ENCODE measurements around the gene PHF24. TPM values are rescaled to one million over a fixed set of nuclear protein-coding genes. Genes with fewer than 3 reads are reported as not detected.
"Not testable (repeated sequence)": the region's sequence is repeated elsewhere in the genome, so short reads cannot be mapped to it uniquely, and the experiment has no call there.

The PHF24 gene
- total RNA-seq, 1 donor from 2014 or later: 0.48 TPM

GRCh38 chr9:34998266-34998665, 40.2 kb downstream of the PHF24 start:
- no peak for ATAC-seq

GRCh38 chr9:34999576-34999975, 41.5 kb downstream of the PHF24 start:
- ATAC-seq: no peak

DNA sequence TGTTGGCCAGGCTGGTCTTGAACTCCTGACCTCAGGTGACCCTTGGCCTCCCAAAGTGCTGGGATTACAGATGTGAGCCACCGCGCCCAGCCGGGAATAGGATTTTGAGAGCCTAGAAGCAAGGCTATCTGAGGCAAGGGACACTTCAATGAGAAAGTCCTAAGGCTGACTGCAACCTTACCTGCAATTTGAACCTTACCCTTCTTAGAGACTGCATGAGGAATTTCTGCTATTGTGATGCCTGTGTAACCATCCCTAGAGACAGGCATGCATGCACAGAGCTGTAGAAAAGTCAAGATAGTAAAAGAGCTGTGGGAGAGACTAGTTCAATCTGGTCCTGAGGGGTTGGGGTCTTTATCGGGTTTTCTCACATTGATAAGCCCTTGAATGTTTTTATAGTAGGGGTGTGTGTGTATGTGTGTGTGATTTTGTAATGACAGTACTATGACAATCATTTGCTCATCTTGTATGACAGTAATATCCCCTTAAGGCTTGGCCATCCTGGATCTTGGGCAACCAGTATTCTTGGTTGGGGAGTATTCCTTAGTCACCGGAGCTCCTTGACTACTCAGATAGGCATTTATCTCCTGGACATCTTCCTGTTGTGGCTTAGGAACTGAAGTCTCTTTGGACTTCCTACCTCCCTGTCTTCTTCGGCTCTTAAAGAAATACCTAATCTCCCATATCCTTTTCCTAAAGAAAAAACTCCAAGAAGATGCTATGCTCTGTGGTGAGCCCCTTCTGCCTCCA, 42.6 kb downstream of the PHF24 start:
- peak; percentile 86 for ATAC-seq

GRCh38 chr9:35001285-35001677, 43.2 kb downstream of the PHF24 start:
- peak; percentile 30 for ATAC-seq

DNA sequence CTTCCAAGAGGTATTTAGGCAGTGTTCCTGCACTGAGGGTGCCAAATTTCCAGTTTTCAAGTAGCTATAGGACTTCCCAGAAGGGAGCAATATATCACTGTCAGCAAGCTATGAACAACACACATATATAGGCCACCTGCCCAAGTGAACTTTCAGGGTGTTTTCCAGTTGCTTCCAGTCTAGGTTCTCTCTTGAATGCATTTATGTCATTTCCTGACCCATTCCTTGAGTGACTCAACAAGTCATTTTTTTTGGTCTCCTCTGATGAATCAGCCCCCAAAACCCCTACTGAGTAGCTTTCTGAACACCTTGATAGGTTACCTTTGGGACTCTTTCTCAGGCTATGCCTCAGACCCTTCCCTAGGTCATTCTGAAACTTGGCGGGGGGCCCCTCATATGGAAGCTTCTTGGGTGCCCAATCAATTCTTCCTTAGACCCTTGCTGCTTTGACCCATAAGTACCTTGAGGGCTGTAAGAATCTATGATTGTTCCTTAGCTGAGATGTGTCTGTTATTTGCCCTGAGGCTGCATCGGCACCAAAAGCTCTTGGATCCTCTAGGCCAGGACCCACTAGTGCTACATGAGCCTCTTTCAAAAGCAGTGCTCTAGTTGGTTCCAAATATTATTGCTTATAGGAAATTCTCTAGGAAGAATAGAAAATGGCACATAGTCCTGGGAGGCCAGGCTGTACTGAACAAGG, 43.9 kb downstream of the PHF24 start:
- ATAC-seq: peak; percentile 80

- no peak for ATAC-seq
Observed at GRCh38 chr9:35002623-35003022, 44.5 kb downstream of the PHF24 start.

GRCh38 chr9:35004299-35004698, 46.2 kb downstream of the PHF24 start:
- not testable (repeated sequence) for ATAC-seq

GRCh38 chr9:35010351-35010958, 52.4 kb downstream of the PHF24 start:
- no peak for ATAC-seq

GRCh38 chr9:35014517-35014916, 56.4 kb downstream of the PHF24 start:
- ATAC-seq: no peak

GRCh38 chr9:35023443-35023842, 65.4 kb downstream of the PHF24 start:
- not testable (repeated sequence) for ATAC-seq

DNA sequence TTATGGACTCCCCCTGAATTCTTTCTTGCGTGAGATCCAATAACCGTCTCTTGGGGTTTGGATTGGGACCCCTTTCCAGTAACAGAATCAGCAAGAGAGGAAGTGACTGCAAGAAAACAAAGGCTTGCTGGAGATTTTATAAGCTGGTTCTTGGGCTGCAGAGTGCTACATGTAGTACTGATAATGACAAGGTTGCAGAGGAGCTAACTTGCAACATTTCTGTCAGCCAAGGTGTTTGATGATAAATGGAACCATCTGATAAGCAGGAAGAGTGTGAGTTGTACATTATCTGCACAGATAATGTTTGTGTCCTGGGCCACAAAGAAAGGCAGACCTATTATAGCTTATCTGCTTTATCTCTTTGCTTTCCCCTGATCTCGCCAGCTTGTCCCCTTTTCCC, 68.6 kb downstream of the PHF24 start:
- ATAC-seq: no peak

- ATAC-seq: no peak
Observed at GRCh38 chr9:35027374-35027773, 69.3 kb downstream of the PHF24 start.

DNA sequence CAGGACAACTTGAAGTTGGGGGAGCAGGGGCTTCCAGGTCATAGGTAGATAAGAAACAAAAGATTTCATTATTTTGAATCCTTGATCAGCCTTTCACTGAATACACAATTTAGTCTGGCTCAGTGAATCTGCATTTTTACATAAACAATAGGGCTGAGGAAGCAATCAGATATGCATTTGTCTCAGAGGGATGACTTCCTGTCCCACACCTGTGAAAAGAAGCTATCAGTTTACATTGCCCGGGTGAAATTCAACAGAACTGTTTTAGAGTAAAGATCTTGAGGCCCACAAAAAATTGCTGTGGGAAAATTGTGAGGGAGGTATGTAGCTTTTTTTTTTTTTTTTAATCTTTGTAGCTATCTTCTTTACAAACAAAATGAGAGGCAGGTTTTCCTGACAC, 69.8 kb downstream of the PHF24 start:
- ATAC-seq: no peak

DNA sequence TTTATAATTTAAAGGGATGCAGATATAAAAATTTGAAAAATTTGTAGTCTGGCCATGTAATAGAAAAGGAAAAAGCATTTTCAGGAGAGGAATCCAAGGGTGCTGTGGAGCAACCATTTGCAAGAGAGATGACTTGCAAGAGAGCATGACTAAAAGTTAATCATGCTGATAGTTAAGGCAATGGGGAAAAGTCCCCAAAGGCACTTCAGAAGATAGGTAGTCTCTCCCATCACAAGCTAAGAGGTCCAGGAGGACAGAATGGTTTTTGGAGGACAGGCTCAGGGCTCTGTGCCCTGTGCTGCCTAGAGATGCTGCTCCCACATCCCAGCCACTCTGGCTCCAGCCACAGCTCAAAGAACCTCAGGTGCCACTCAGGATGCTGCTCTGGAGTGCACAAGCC, 70.3 kb downstream of the PHF24 start:
- peak; percentile 25 for ATAC-seq

DNA sequence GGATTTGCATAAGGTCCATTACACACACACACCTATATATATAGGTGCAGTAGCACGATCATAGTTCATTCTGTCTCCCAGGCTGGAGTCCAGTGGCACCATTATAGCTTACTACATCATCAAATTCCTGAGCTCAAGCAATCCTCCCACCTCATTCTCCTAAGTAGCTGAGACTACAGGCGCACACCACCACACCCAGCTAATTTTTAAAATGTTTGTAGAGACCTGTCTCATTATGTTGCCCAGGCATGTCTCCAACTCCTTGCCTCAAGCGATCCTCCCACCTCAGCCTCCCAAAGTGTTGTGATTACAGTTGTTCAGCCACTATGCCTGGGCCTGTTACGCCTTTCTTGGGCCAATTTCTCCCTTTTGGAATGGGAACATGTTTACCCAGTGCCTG, 71.2 kb downstream of the PHF24 start:
- peak; percentile 42 for ATAC-seq

DNA sequence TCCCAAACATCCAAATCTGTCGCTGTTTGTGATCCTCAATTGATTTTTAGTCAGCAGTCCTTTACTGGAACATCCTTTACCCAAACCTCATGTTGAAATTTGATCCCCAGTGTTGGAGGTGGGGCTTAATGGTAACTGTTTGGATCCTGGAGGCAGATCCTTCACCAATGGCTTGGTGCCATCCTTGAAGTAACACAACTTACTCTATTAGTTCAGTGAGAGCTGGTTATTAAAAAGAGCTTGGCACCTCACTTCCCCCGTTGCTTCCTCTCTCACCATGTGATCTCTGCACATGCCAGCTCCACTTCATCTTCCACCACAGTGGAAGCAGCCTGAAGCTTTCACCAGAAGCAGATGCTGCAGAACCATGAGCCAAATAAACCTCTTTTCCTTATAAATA, 71.8 kb downstream of the PHF24 start:
- ATAC-seq: peak; percentile 19

Other genes with a start within 250 kb of the PHF24 start
- gene CCL21, start 248.1 kb upstream of the PHF24 start, total RNA-seq: 18.5 TPM
- 3.4 TPM for gene DNAJB5, start 31.5 kb downstream of the PHF24 start, total RNA-seq
- gene VCP, start 114.3 kb downstream of the PHF24 start, total RNA-seq: 158 TPM
- gene FANCG, start 121.7 kb downstream of the PHF24 start, total RNA-seq: 22.0 TPM
- 22.8 TPM for gene PIGO, start 138.3 kb downstream of the PHF24 start, total RNA-seq
- 126 TPM for gene STOML2, start 144.8 kb downstream of the PHF24 start, total RNA-seq
- 22.7 TPM for gene ATOSB, start 157.6 kb downstream of the PHF24 start, total RNA-seq
- 31.0 TPM for gene UNC13B, start 203.7 kb downstream of the PHF24 start, total RNA-seq